Activated CD4-positive, alpha-beta T cell treated with anti-CD3 and anti-CD28 coated beads for 36 hours (primary cell): ENCODE data around the gene TEX13D. TPM values are rescaled to one million over a fixed set of nuclear protein-coding genes. Genes with fewer than 3 reads are reported as not detected.
"Not testable (repeated sequence)": the region's sequence is repeated elsewhere in the genome, so short reads cannot be mapped to it uniquely, and the experiment has no call there.

Experiments used
- ATAC-seq: fragments of 200-7000 bp; cut with Tn5 transposase; one replicate; pipeline ENCODE4 v1.10.0; 2021; ENCODE audit warnings: mild to moderate bottlenecking, moderate library complexity
- CTCF ChIA-PET: fragments of 350-600 bp; sonication (Branson Sonifier 250); formaldehyde crosslinking; loops from one replicate; lab custom pipeline; 2021; ENCODE audit warnings: antibody characterized with exemption; lab: Charles Lee
- POLR2A ChIA-PET: fragments of 350-600 bp; sonication (Branson Sonifier 250); formaldehyde crosslinking; loops from one replicate; lab custom pipeline; 2021; ENCODE audit warnings: antibody characterized with exemption, inconsistent platforms; lab: Charles Lee
- DNase-seq: peaks from one replicate; pipeline ENCODE4 v3.0.0-alpha.2; 2020
- H3K27ac Mint-ChIP-seq: one replicate; pipeline ENCODE4 v1.8.0; 2021; ENCODE audit warnings: mixed read lengths
- H3K27me3 Mint-ChIP-seq: one replicate; pipeline ENCODE4 v1.8.0; 2021; ENCODE audit warnings: mixed read lengths
- H3K36me3 Mint-ChIP-seq: one replicate; pipeline ENCODE4 v1.8.0; 2021; ENCODE audit warnings: low read depth, mixed read lengths
- H3K4me1 Mint-ChIP-seq: one replicate; pipeline ENCODE4 v1.8.0; 2021; ENCODE audit warnings: mixed read lengths
- H3K4me3 Mint-ChIP-seq: one replicate; pipeline ENCODE4 v1.8.0; 2021; ENCODE audit warnings: mild to moderate bottlenecking, moderate library complexity, mixed read lengths
- H3K9me3 Mint-ChIP-seq: one replicate; pipeline ENCODE4 v1.8.0; 2021; ENCODE audit warnings: low read depth, mixed read lengths
- intact Hi-C, 2 experiments: fragments of 100-400 bp; cut with DNase I in 1 of 2; cut with micrococcal nuclease in 1 of 2; formaldehyde crosslinking; loops; one replicate each; pipeline versions ENCODE4 v1.14.2 to v1.15.1; 2022 to 2024; cut with DNase I, micrococcal nuclease
- total RNA-seq, 2 experiments: library from RNA; stranded (reverse); gene quantifications; one replicate each; pipeline ENCODE4 v1.2.3, GENCODE V29; 2021

The TEX13D gene
- not detected for total RNA-seq

DNA sequence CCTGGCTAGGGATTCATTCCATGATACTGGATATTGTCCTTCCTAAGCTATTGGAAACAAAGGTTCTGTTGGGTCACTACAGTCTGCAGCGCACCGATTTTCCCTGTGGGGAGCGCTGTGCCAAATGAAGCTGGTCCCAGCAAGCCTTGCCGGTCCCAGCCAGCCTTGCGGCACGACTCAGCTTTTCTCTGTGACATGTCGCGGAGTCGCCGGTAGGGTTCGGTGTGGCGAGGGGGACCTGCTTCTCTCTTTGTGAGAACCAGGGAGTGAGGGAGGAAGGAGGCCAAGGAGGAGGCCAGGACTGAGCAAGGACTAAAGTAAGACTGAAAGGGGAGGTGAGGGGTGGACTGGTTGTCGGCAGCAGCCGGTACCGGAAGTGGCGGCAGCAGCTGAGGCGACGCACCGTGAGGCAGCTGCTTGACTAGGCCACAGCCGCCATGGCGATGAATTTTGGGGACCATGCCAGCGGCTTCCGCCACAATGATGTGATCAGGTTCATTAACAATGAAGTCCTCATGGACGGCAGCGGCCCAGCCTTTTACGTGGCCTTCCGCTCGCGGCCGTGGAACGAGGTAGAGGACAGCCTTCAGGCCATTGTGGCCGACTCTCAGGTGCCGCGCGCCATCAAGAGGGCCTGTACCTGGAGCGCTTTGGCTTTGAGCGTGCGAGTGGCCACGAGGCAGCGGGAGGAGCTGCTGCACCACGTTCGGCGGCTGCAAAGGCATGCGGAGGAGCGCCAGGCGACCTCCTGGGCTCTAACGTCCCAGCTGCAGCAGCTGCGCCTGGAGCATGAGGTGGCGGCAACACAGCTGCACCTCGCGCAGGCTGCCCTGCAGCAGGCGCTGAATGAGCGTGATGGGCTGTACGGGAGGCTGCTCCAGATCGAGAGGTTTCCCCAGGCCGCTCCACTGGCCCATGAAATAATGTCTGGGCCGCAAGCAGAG, at the start of gene TEX13D:
TEX13D (plus strand) TSS at position 180 of the 944 bp plus-strand sequence; CDS start at position 438, 258 bp downstream.
- no peak for DNase-seq
- ChIA-PET CTCF (interaction anchor here (1.6 kb wide), 1 partner anchor 14 kb away, joined by 3 read pairs; the partner anchor contains the start of gene SH2D1A), POLR2A (no interaction called here)
- Mint-ChIP-seq H3K4me3 (no peak within 1 kb of the TSS), H3K4me1 (peaks cover 34% of the 10 kb centered on the region), H3K27ac (no peak within 1 kb of the TSS), H3K36me3 (no peaks in the 10 kb centered on the region), H3K9me3 (no peaks in the 10 kb centered on the region), H3K27me3 (no peaks in the 10 kb centered on the region)
- intact Hi-C loops = no loop called here
- ATAC-seq = no peak

DNA sequence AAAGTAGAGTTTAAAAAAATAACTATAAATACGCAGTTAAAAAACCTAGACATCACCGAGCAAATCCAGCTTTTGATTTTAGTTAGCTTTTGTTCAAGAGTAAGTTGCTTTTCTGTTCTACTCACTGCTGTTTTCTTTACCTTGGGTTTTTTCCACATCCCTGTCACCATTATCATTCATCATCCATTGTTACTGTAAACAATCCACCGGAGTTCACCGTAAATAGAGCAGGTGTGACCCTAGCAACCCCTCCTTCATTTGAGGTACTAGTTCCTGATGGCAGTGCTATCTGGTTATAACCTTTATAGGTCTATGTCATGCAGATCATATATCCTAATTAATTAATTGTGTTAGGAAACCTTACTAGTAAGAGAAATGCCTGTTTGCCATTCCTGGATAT, 43.0 kb upstream of the TEX13D start:
- DNase-seq (no peak), ATAC-seq (no peak)
- intact Hi-C loops = no loop called here
- Mint-ChIP-seq H3K36me3 (peaks cover 2% of the 10 kb centered on the region), H3K27ac (no peak overlapping the region), H3K4me1 (peaks cover 2% of the 10 kb centered on the region), H3K27me3 (no peaks in the 10 kb centered on the region), H3K9me3 (peaks cover 3% of the 10 kb centered on the region), H3K4me3 (no peak overlapping the region)
- CTCF ChIA-PET = no interaction called here
- POLR2A ChIA-PET = no interaction called here

DNA sequence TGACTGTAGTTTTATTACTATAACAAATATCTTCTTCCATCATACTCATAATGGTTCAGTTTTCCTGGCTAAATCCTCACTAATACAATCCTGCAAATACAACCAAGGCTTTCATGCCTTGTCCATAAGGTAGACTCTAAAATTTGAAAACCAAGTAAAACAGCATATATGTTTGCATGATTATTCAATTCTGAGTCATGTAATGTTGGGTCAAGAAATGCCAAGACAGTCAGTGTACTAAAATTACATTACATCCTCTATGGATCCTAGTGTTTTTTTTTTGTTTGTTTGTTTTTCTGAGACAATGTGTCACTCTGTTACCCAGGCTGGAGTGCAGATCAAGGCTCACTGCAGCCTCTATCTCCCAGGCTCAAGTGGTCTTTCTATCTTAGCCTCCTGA, 38.6 kb upstream of the TEX13D start:
- POLR2A ChIA-PET = no interaction called here
- H3K27me3 Mint-ChIP-seq = no peaks in the 10 kb centered on the region
- ATAC-seq (no peak), DNase-seq (no peak)
- no peak overlapping the region for H3K27ac Mint-ChIP-seq
- H3K9me3 Mint-ChIP-seq = peaks cover 3% of the 10 kb centered on the region
- peaks cover 12% of the 10 kb centered on the region for H3K4me1 Mint-ChIP-seq
- intact Hi-C loops = no loop called here
- CTCF ChIA-PET = no interaction called here
- peaks cover 3% of the 10 kb centered on the region for H3K36me3 Mint-ChIP-seq
- no peak overlapping the region for H3K4me3 Mint-ChIP-seq

DNA sequence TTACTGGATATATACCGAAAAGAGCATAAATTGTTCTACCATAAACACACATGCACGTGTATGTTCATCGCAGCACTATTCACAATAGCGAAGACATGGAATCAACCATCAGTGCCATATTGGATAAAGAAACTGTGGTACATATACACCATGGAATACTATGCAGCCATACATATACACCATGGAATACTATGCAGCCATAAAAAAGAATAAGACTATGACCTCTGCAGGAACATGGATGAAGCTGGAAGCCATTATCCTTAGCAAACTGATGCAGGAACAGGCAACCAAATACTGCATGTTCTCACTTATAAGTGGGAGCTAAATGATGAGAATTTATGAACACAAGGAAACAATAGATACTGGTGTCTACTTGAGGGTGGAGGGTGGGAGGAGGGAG, 33.1 kb upstream of the TEX13D start:
- H3K4me3 Mint-ChIP-seq, H3K27me3 Mint-ChIP-seq, H3K36me3 Mint-ChIP-seq, ATAC-seq, H3K9me3 Mint-ChIP-seq, intact Hi-C loops, H3K27ac Mint-ChIP-seq, DNase-seq, CTCF ChIA-PET: not testable (repeated sequence)
- H3K4me1 Mint-ChIP-seq = peaks cover 25% of the 10 kb centered on the region
- POLR2A ChIA-PET = interaction anchor here (0.6 kb wide), 1 partner anchor 17 kb away, joined by 4 read pairs; no protein-coding TSS in a partner anchor

DNA sequence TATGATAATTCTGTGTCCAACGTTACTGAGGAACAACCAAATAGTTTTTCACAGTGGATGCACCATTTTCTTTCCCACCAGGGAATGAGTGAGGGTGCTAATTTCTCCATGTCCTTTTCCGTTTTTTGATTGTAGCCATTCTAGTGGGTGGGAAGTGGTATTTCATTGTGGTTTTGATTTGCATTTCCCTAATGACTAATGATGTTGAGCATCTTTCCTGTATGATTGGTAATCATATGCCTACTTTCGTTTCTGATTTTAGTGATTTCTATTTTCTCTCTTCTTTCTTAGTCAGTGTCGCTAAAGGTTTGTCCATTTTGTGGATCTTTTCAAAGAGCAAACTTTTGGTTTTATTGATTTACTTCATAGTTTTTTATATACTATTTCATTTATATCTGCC, 32.1 kb upstream of the TEX13D start:
- ATAC-seq (peak; percentile 70), DNase-seq (no peak)
- Mint-ChIP-seq H3K4me3 (peak overlapping the region; percentile 38), H3K27me3 (no peaks in the 10 kb centered on the region), H3K36me3 (no peaks in the 10 kb centered on the region), H3K27ac (peak overlapping the region; percentile 60), H3K4me1 (peaks cover 19% of the 10 kb centered on the region), H3K9me3 (peaks cover 1% of the 10 kb centered on the region)
- intact Hi-C loops = loop anchor here (1.0 to 5.0 kb wide), 4 partner anchors 46 to 83 kb away; partner anchors contain the start of gene SH2D1A (in 2 of the 2)
- POLR2A ChIA-PET = no interaction called here
- CTCF ChIA-PET = no interaction called here

DNA sequence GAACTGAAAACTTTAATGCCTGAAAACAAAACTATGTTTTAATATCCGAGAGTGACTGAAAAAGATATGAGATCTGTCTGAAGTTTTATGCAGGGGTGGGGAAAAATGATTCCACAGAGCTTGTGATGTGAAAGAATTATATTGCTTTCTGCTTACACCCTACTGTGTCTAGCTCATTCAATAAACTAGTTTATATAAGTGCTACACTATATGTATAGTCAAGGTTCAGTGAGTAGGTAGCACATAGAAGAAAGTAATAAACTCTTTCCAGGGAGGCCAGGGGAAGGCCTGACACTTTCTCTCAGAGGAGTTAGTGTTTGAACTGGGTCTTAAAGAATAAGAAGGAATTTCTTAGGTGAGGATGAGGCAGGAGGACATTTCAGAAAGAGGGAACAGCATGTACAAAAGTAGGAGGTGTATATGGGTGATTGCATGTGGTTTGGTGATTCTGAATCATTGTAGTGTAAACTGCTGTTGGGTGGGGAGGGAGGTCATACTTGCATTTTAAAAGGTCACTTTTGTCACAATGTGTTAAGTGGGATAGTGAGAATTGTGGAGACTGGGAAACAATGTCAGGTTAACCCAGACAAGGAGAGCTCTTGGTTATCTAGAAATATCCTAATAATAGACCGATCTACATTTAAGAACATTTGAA, 25.1 kb upstream of the TEX13D start:
- Mint-ChIP-seq H3K4me1 (peaks cover 12% of the 10 kb centered on the region), H3K27me3 (no peaks in the 10 kb centered on the region), H3K36me3 (no peaks in the 10 kb centered on the region), H3K9me3 (no peaks in the 10 kb centered on the region), H3K4me3 (no peak overlapping the region), H3K27ac (no peak overlapping the region)
- no peak for DNase-seq
- intact Hi-C loops = no loop called here
- ChIA-PET POLR2A (no interaction called here), CTCF (no interaction called here)
- peak; percentile 55 for ATAC-seq

DNA sequence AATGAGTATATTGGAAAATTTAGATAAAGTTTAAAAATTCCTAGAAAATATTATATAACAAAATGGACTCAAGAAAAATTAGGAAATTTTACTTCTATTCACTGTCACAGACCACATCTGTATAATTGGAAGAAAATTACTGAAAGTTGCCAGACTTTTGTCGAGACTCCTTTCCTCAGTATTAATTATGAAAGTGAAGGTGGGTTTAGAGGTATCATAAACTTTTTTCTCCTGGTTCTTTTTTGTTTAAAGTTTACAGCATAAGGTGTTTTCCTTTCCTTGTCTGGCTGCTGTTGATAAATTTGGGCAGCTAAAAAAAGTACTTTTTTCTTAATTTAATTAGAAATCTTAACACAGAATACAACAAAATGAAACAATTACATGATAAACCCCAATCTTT, 6.7 kb upstream of the TEX13D start:
- ChIA-PET POLR2A (no interaction called here), CTCF (interaction anchor here (1.3 kb wide), 1 partner anchor 8 kb away, joined by 3 read pairs; no protein-coding TSS in a partner anchor)
- DNase-seq (no peak), ATAC-seq (no peak)
- Mint-ChIP-seq H3K4me1 (peaks cover 23% of the 10 kb centered on the region), H3K4me3 (no peak overlapping the region), H3K36me3 (no peaks in the 10 kb centered on the region), H3K27me3 (no peaks in the 10 kb centered on the region), H3K27ac (no peak overlapping the region), H3K9me3 (no peaks in the 10 kb centered on the region)
- intact Hi-C loops = no loop called here

DNA sequence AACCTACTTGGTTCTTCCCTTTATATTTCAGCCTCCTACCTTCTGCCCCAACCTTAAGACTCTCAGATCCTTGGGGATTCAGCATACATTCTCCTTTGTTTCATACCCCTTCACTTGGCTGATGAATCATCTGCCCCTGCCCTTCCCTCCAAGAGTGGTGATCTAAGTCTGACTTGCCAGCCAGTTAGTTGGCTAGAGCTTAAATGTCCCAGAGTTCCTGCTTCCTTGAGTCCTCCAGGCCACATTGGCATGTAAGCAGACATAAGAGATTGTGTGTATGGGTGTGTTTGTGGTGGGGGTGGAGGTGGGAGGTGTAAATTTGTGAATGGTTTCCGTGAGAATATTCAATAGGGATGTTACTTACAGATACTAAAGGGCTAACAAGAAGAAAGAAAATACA, 3.7 kb upstream of the TEX13D start:
- Mint-ChIP-seq H3K27me3 (no peaks in the 10 kb centered on the region), H3K4me3 (no peak overlapping the region), H3K9me3 (no peaks in the 10 kb centered on the region), H3K4me1 (peaks cover 27% of the 10 kb centered on the region), H3K27ac (no peak overlapping the region), H3K36me3 (no peaks in the 10 kb centered on the region)
- DNase-seq = no peak
- POLR2A ChIA-PET = no interaction called here
- CTCF ChIA-PET = interaction anchor here (1.2 kb wide), 1 partner anchor 9 kb away, joined by 7 read pairs; no protein-coding TSS in a partner anchor
- no peak for ATAC-seq
- intact Hi-C loops = no loop called here

DNA sequence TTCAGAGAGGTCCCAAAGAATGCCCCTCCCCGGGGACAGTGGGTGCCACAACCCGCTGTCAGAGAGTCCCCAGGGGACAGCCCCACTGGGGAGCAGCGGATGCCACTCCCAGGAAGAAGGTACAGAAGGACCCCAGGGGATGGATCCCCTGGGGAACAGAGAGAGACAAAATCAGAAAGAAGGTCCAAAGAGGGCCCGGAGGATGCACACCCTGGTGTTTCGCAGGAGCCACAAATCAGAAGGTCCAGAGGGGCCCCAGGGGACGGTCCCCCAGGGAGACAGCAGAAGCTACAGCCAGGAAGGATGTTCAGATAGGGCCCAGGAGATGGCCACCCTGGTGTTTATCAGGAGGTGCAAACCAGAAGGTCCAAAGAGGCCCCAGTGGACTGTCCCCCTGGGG, 1.4 kb downstream of the TEX13D start:
- Mint-ChIP-seq H3K27me3 (no peaks in the 10 kb centered on the region), H3K4me3 (no peak overlapping the region), H3K36me3 (no peaks in the 10 kb centered on the region), H3K4me1 (peaks cover 33% of the 10 kb centered on the region), H3K9me3 (no peaks in the 10 kb centered on the region), H3K27ac (no peak overlapping the region)
- DNase-seq (no peak), ATAC-seq (no peak)
- ChIA-PET POLR2A (no interaction called here), CTCF (no interaction called here)
- intact Hi-C loops = no loop called here

DNA sequence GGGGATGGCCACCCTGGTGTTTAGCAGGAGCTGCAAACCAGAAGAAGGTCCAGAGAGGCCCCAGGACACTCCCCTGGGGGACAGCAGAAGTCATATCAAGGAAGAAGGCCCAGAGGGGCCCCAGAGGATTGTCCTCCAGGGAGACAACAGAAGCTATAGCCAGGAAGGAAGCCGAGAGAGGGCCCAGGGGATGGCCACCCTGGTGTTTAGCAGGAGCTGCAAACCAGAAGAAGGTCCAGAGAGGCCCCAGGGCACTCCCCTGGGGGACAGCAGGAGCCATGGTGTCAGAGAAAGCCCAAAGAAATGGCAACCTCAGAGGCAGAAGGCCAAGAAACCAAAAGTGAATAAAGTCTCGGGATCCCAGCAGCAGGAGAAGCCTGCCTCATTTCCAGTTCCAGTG, 2.1 kb downstream of the TEX13D start:
- peaks cover 33% of the 10 kb centered on the region for H3K4me1 Mint-ChIP-seq
- H3K9me3 Mint-ChIP-seq, intact Hi-C loops, POLR2A ChIA-PET, H3K36me3 Mint-ChIP-seq, H3K27ac Mint-ChIP-seq, CTCF ChIA-PET, ATAC-seq, DNase-seq, H3K27me3 Mint-ChIP-seq, H3K4me3 Mint-ChIP-seq: not testable (repeated sequence)

DNA sequence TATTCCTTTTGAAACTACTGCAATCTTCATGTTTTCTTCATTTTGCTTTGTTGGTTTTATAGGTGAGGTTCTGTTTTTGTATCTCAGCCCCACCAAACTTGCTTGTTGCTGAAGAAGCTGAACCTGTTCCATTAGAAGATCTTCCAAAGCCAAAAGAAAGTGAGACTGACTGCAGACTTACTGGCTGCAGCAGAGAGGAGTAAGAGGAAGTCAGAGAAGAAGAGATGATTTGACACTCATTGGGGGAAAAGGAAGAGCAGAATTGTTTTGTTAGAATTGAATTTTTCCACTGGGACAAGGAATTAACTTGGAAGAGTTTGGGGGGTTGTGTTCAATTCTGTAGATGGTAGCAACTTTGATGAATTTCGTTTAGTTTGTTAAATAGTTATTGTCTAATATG, 3.1 kb downstream of the TEX13D start:
- CTCF ChIA-PET = no interaction called here
- Mint-ChIP-seq H3K36me3 (no peaks in the 10 kb centered on the region), H3K27me3 (no peaks in the 10 kb centered on the region), H3K4me3 (no peak overlapping the region), H3K27ac (no peak overlapping the region), H3K4me1 (peaks cover 33% of the 10 kb centered on the region), H3K9me3 (no peaks in the 10 kb centered on the region)
- intact Hi-C loops = no loop called here
- no peak for ATAC-seq
- POLR2A ChIA-PET = interaction anchor here (0.6 kb wide), 1 partner anchor 107 kb away, joined by 3 read pairs; no protein-coding TSS in a partner anchor
- DNase-seq = no peak
